ENCODE results near the gene ARHGEF39. TPM values are rescaled to one million over a fixed set of nuclear protein-coding genes. Genes with fewer than 3 reads are reported as not detected.

The ARHGEF39 gene
- total RNA-seq, 1 donor from 2014 or later, result 1.0 TPM

DNA sequence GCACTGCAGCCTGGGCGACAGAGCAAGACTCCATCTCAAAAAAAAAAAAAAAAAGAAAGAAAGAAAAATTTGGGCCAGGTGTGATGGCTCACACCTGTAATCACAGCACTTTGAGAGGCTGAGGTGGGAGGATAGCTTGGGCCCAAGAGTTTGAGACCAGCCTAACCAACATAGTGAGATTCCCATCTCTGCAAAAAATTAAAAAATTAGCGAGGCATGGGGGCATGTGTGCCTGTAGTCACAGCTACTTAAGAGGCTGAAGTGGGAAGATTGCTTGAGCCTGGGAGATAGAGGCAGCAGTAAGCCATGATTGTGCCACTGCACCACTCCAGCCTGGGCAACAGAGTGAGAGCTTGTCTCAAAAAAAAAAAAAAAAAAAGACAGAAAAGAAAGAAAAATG lies 11.4 kb downstream of the ARHGEF39 start:
- no peak overlapping the region for H3K9ac ChIP-seq (ENCODE audit: low read length)
- no peak overlapping the region for H3K27ac ChIP-seq (ENCODE audit: low read depth, low read length)
- peaks cover under 1% of the 10 kb centered on the region for H3K79me2 ChIP-seq (ENCODE audit: insufficient read depth, low read length)
- H3K9me3 Mint-ChIP-seq (ENCODE audit: unreplicated experiment), result no peaks in the 10 kb centered on the region
- no peak for FAIRE-seq
- H3K9me3 ChIP-seq (ENCODE audit: insufficient read depth, low read depth, low read length), result no peaks in the 10 kb centered on the region
- no peaks in the 10 kb centered on the region for H3K27me3 Mint-ChIP-seq (ENCODE audit: low read depth, unreplicated experiment)
- no peak overlapping the region for H3K27ac Mint-ChIP-seq (ENCODE audit: unreplicated experiment)
- H4K20me1 ChIP-seq (ENCODE audit: insufficient read depth, low read length), result no peaks in the 10 kb centered on the region
- H3K36me3 ChIP-seq (ENCODE audit: insufficient read depth, low read length), result no peaks in the 10 kb centered on the region
- H3K4me1 ChIP-seq (ENCODE audit: insufficient read depth, low read length), result peaks cover 15% of the 10 kb centered on the region
- H3K27me3 ChIP-seq (ENCODE audit: insufficient read depth, low read length), result no peaks in the 10 kb centered on the region
- TF ChIP-seq EZH2 (IDR thresholded peaks at IDR 0.05; ENCODE audit: insufficient read depth, low read length), result no peak
- TF ChIP-seq, protein P1, sequence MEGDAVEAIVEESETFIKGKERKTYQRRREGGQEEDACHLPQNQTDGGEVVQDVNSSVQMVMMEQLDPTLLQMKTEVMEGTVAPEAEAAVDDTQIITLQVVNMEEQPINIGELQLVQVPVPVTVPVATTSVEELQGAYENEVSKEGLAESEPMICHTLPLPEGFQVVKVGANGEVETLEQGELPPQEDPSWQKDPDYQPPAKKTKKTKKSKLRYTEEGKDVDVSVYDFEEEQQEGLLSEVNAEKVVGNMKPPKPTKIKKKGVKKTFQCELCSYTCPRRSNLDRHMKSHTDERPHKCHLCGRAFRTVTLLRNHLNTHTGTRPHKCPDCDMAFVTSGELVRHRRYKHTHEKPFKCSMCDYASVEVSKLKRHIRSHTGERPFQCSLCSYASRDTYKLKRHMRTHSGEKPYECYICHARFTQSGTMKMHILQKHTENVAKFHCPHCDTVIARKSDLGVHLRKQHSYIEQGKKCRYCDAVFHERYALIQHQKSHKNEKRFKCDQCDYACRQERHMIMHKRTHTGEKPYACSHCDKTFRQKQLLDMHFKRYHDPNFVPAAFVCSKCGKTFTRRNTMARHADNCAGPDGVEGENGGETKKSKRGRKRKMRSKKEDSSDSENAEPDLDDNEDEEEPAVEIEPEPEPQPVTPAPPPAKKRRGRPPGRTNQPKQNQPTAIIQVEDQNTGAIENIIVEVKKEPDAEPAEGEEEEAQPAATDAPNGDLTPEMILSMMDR (IDR thresholded peaks at IDR 0.05; ENCODE audit: insufficient read depth, low read depth, low read length), result no peak
- no peak overlapping the region for H3K4me3 ChIP-seq (ENCODE audit: insufficient read depth, low read depth, low read length)
- H3K4me2 ChIP-seq (ENCODE audit: low read length), result no peak overlapping the region
- no peaks in the 10 kb centered on the region for H3K36me3 Mint-ChIP-seq (ENCODE audit: low read depth, unreplicated experiment)
- no peak overlapping the region for H2AFZ ChIP-seq (ENCODE audit: low read depth, low read length)
- no peak overlapping the region for H3K4me3 Mint-ChIP-seq (ENCODE audit: unreplicated experiment)
- peaks cover 6% of the 10 kb centered on the region for H3K4me1 Mint-ChIP-seq (ENCODE audit: low read depth, unreplicated experiment)
- DNase-seq (ENCODE audit: low read depth), result no peak

DNA sequence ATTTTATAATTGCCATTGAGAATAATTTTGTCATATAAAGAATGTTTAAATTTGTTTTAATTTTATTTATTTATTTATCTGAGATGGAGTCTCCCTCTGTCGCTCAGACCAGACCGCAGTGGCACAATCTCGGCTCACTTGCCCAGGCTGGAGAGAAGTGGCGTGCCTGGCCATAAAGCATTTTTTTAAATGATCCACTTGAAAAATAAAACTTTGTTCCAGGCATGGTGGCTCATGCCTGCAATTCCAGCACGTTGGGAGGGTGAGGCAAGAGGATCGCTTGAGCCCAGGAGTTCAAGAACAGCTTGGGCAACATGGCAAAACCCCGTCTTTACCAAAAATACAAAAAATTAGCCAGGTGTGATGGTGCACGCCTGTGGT lies 12.2 kb downstream of the ARHGEF39 start:
- Histone ChIP-seq H4K20me1 (ENCODE audit: insufficient read depth, low read length) (no peaks in the 10 kb centered on the region), H3K4me2 (ENCODE audit: low read length) (no peak overlapping the region), H3K79me2 (ENCODE audit: insufficient read depth, low read length) (no peaks in the 10 kb centered on the region), H3K9me3 (ENCODE audit: insufficient read depth, low read depth, low read length) (no peaks in the 10 kb centered on the region), H3K27me3 (ENCODE audit: insufficient read depth, low read length) (no peaks in the 10 kb centered on the region), H3K9ac (ENCODE audit: low read length) (no peak overlapping the region), H3K36me3 (ENCODE audit: insufficient read depth, low read length) (no peaks in the 10 kb centered on the region), H3K4me1 (ENCODE audit: insufficient read depth, low read length) (peaks cover 15% of the 10 kb centered on the region), H3K27ac (ENCODE audit: low read depth, low read length) (no peak overlapping the region), H2AFZ (ENCODE audit: low read depth, low read length) (no peak overlapping the region), H3K4me3 (ENCODE audit: insufficient read depth, low read depth, low read length) (no peak overlapping the region)
- H3K27ac Mint-ChIP-seq (ENCODE audit: unreplicated experiment), result no peak overlapping the region
- DNase-seq (ENCODE audit: low read depth) (no peak), FAIRE-seq (no peak)
- H3K9me3 Mint-ChIP-seq (ENCODE audit: unreplicated experiment), result no peaks in the 10 kb centered on the region
- H3K4me1 Mint-ChIP-seq (ENCODE audit: low read depth, unreplicated experiment), result peaks cover 8% of the 10 kb centered on the region
- H3K36me3 Mint-ChIP-seq (ENCODE audit: low read depth, unreplicated experiment), result no peaks in the 10 kb centered on the region
- H3K4me3 Mint-ChIP-seq (ENCODE audit: unreplicated experiment), result no peak overlapping the region
- TF ChIP-seq, protein P1 (IDR thresholded peaks at IDR 0.05; ENCODE audit: insufficient read depth, low read depth, low read length), result no peak
- no peak for TF ChIP-seq EZH2 (IDR thresholded peaks at IDR 0.05; ENCODE audit: insufficient read depth, low read length)
- no peaks in the 10 kb centered on the region for H3K27me3 Mint-ChIP-seq (ENCODE audit: low read depth, unreplicated experiment)

DNA sequence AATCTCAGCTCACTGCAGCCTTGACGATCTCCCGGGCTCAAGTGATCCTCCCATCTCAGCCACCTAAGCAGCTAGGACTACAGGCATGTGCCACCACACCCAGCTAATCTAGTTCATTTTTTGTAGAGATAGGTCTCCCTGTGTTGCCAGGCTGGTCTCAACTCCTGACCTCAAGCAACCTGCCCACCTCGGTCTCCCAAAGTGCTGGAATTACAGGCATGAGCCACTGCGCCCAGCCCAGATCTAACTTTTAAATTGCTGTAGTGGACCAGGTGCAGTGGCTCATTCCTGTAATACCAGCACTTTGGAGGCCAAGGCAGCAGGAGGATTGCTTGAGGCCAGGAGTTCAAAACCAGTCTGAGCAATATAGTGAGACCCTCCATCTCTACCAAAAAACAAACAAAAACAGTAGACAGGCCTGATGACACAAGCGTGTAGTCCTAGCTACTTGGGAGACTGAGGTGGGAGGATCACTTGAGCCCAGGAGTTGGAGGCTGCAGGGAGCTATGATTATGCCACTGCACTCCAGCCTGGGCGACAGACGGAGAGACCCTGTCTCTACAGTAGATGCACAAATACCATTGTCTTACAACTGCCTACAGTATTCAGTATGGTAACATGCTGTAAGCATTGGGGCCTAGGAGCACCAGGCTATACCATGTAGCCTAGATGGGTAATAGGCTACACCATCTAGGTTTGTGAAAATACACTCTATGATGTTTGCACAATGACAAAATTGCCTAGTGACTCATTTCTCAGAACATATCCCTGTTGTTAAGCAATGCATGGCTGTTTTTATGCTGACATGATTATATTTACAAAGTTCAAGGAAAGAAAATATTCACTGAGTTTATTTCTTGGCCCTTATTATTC lies 12.8 kb downstream of the ARHGEF39 start:
- no peak for TF ChIP-seq EZH2 (IDR thresholded peaks at IDR 0.05; ENCODE audit: insufficient read depth, low read length)
- TF ChIP-seq, protein P1 (IDR thresholded peaks at IDR 0.05; ENCODE audit: insufficient read depth, low read depth, low read length), result no peak
- H3K4me2 ChIP-seq (ENCODE audit: low read length), result no peak overlapping the region

More for the DNA sequence above, 12.8 kb downstream of the ARHGEF39 start:
- H3K36me3 ChIP-seq (ENCODE audit: insufficient read depth, low read length), result no peaks in the 10 kb centered on the region
- no peaks in the 10 kb centered on the region for H3K27me3 Mint-ChIP-seq (ENCODE audit: low read depth, unreplicated experiment)
- H3K4me1 Mint-ChIP-seq (ENCODE audit: low read depth, unreplicated experiment), result peaks cover 8% of the 10 kb centered on the region
- FAIRE-seq, result peak; percentile 13
- H3K79me2 ChIP-seq (ENCODE audit: insufficient read depth, low read length), result no peaks in the 10 kb centered on the region
- H2AFZ ChIP-seq (ENCODE audit: low read depth, low read length), result no peak overlapping the region
- no peaks in the 10 kb centered on the region for H4K20me1 ChIP-seq (ENCODE audit: insufficient read depth, low read length)
- no peaks in the 10 kb centered on the region for H3K9me3 Mint-ChIP-seq (ENCODE audit: unreplicated experiment)
- H3K36me3 Mint-ChIP-seq (ENCODE audit: low read depth, unreplicated experiment), result no peaks in the 10 kb centered on the region
- no peak overlapping the region for H3K4me3 Mint-ChIP-seq (ENCODE audit: unreplicated experiment)
- no peak overlapping the region for H3K4me3 ChIP-seq (ENCODE audit: insufficient read depth, low read depth, low read length)
- no peak for DNase-seq (ENCODE audit: low read depth)
- H3K4me1 ChIP-seq (ENCODE audit: insufficient read depth, low read length), result peaks cover 14% of the 10 kb centered on the region
- H3K27ac Mint-ChIP-seq (ENCODE audit: unreplicated experiment), result no peak overlapping the region
- no peak overlapping the region for H3K27ac ChIP-seq (ENCODE audit: low read depth, low read length)
- no peak overlapping the region for H3K9ac ChIP-seq (ENCODE audit: low read length)
- no peaks in the 10 kb centered on the region for H3K9me3 ChIP-seq (ENCODE audit: insufficient read depth, low read depth, low read length)
- H3K27me3 ChIP-seq (ENCODE audit: insufficient read depth, low read length), result no peaks in the 10 kb centered on the region
